Measurements from ENCODE around the gene MYADML2.

DNA sequence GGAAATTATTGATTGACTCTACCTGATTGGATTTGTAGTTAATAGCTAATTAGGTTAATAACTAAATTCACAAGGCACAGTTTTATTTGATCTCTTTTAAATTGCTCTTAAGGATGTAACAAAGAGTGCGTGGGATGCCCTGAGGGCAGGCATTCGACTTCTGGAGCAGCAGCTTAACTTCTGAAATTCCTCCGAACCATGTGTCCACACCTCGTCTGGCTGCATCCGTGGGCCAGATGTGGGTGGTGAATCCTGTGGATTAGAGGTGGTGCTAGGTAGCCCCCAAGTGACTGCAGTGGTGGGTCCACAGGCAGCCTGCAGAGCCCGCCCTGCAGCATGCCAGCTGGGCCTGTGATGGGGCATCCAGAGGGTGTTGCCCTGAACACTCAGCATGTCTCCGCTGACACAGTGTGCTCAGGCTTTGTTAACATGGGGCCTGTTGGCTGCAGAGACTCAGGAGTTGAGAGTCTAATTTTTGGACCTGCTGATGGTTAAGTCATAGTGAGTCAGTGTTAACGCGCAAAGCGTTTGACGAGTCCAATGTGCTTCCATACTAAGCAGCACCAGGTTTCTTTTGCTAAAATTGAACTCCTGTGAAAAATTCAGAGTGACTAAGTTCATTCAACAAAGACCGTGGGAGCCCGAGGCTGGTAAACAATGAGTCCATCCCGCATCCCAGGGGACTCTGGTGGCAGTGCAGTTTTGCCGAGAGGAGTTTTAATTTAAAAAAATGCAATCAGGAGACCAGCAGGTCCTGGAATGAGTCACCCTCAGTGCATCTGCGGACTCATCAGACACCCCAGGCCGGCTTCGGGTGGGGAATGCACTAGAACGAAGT is 48.8 kb downstream of the MYADML2 start:
- TF ChIP-seq, protein P1, sequence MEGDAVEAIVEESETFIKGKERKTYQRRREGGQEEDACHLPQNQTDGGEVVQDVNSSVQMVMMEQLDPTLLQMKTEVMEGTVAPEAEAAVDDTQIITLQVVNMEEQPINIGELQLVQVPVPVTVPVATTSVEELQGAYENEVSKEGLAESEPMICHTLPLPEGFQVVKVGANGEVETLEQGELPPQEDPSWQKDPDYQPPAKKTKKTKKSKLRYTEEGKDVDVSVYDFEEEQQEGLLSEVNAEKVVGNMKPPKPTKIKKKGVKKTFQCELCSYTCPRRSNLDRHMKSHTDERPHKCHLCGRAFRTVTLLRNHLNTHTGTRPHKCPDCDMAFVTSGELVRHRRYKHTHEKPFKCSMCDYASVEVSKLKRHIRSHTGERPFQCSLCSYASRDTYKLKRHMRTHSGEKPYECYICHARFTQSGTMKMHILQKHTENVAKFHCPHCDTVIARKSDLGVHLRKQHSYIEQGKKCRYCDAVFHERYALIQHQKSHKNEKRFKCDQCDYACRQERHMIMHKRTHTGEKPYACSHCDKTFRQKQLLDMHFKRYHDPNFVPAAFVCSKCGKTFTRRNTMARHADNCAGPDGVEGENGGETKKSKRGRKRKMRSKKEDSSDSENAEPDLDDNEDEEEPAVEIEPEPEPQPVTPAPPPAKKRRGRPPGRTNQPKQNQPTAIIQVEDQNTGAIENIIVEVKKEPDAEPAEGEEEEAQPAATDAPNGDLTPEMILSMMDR (IDR thresholded peaks at IDR 0.05; ENCODE audit: insufficient read depth, low read length, poor library complexity, severe bottlenecking), result no peak
- TF ChIP-seq EZH2phosphoT487 (conservative IDR thresholded peaks at IDR 0.05; ENCODE audit: low read length), result no peak

All from SU-DHL-6 (cell line).